Neuron (in vitro differentiated cells): Measurements from ENCODE around the gene ERMARD.

ENCODE experiments used
- H2AFZ ChIP-seq: one replicate; pipeline ENCODE4 v1.6.1; 2013; ENCODE audit warnings: low read depth, mild to moderate bottlenecking, inconsistent platforms, low read length, moderate library complexity
- H3K27me3 ChIP-seq: one replicate; pipeline ENCODE4 v1.6.1; 2013; ENCODE audit warnings: low read length; ENCODE audit not compliant: insufficient read depth
- H3K36me3 ChIP-seq: one replicate; pipeline ENCODE4 v1.6.1; 2013; ENCODE audit warnings: low read length; ENCODE audit not compliant: insufficient read depth
- H3K4me1 ChIP-seq: one replicate; pipeline ENCODE4 v1.6.1; 2013; ENCODE audit warnings: low read length; ENCODE audit not compliant: insufficient read depth
- H3K4me3 ChIP-seq: 2 replicates; pipeline ENCODE4 v1.5.1; 2013; ENCODE audit warnings: mild to moderate bottlenecking, low read length, moderate library complexity
- H3K9me3 ChIP-seq: one replicate; pipeline ENCODE4 v1.6.1; 2013; ENCODE audit warnings: low read length

The ERMARD gene

GRCh38 chr6:169751242-169752073 lies at the start of gene ERMARD, which contains the start of gene DYNLT2:
ERMARD (plus strand) TSS chr6:169751622; CDS start chr6:169751658, 36 bp downstream.
DYNLT2 (minus strand) TSS chr6:169751572; CDS start chr6:169751458, 114 bp downstream.
- Histone ChIP-seq H2AFZ (peak within 1 kb of the TSS; percentile 72), H3K36me3 (no peaks in the 10 kb centered on the region), H3K4me3 (peak within 1 kb of the TSS; percentile 92), H3K9me3 (peaks cover 4% of the 10 kb centered on the region), H3K4me1 (peaks cover 17% of the 10 kb centered on the region), H3K27me3 (no peaks in the 10 kb centered on the region)

GRCh38 chr6:169701954-169702839 lies 49.2 kb upstream of the ERMARD start, which contains the start of the genes C6orf120 and WDR27:
C6orf120 (plus strand) TSS chr6:169702126; CDS start chr6:169702460, 334 bp downstream.
WDR27 (minus strand) TSS chr6:169702029; CDS start chr6:169689005, 13,024 bp downstream.
- H3K36me3 ChIP-seq, result peaks cover 38% of the 10 kb centered on the region
- H3K4me1 ChIP-seq, result peaks cover 39% of the 10 kb centered on the region
- peak within 1 kb of the TSS; percentile 82 for H2AFZ ChIP-seq
- H3K9me3 ChIP-seq, result peaks cover 2% of the 10 kb centered on the region
- H3K4me3 ChIP-seq, result peak within 1 kb of the TSS; percentile 91
- no peaks in the 10 kb centered on the region for H3K27me3 ChIP-seq

- no peaks in the 10 kb centered on the region for H3K9me3 ChIP-seq
- H3K4me1 ChIP-seq, result peaks cover 39% of the 10 kb centered on the region
- no peaks in the 10 kb centered on the region for H3K27me3 ChIP-seq
- H2AFZ ChIP-seq, result no peak overlapping the region
- peaks cover 45% of the 10 kb centered on the region for H3K36me3 ChIP-seq
- peak overlapping the region; percentile 91 for H3K4me3 ChIP-seq
These were observed 48.6 kb upstream of the ERMARD start for GRCh38 chr6:169702840-169703246.

GRCh38 chr6:169707772-169708171 lies 43.6 kb upstream of the ERMARD start:
- Histone ChIP-seq H3K4me1 (peaks cover 22% of the 10 kb centered on the region), H2AFZ (no peak overlapping the region), H3K4me3 (no peak overlapping the region), H3K27me3 (no peaks in the 10 kb centered on the region), H3K36me3 (peaks cover 80% of the 10 kb centered on the region), H3K9me3 (no peaks in the 10 kb centered on the region)

DNA sequence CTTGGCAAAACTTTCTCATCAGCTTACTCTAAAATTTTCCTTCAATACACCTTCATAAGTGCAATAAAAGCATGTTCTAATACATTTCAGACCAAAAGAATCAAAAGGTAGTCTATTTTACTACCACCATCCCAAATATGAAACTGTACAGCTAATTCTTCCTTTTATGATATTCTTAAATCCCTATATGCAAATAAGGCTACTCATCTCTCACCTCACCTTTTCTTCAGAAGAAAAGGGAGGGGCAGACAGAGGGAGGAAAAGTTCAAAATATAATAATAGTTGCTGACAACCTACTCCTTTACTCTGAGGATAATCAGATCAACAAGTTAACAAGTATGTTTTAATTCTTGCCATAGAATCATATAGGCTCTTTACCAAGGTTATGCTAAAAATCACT lies 42.1 kb upstream of the ERMARD start:
- H2AFZ ChIP-seq, result no peak overlapping the region
- H3K36me3 ChIP-seq, result peaks cover 81% of the 10 kb centered on the region
- H3K9me3 ChIP-seq, result no peaks in the 10 kb centered on the region
- H3K4me1 ChIP-seq, result peaks cover 7% of the 10 kb centered on the region
- no peak overlapping the region for H3K4me3 ChIP-seq
- no peaks in the 10 kb centered on the region for H3K27me3 ChIP-seq

DNA sequence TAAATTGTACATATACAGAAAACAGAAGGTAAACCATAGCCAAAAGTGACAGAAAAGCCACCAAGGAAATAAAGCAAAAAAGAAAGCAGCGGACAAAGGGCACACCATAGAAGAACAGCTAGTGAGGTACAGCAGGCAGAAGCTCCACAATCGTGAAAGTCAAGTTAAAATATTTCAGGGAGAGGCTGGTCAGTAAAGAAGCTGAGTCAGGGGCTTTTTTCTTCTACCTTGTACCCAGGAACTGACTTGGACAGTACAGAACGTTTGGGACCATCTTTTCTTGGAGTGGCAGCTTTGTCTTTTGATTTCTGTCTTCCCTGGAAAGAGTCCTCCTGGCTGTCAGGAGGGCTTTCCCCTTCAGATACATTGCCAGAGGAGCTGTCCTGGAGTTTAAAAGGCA lies 41.4 kb upstream of the ERMARD start:
- Histone ChIP-seq H2AFZ (no peak overlapping the region), H3K4me1 (peaks cover 3% of the 10 kb centered on the region), H3K4me3 (no peak overlapping the region), H3K27me3 (no peaks in the 10 kb centered on the region), H3K36me3 (peaks cover 85% of the 10 kb centered on the region), H3K9me3 (no peaks in the 10 kb centered on the region)

- H3K27me3 ChIP-seq, result no peaks in the 10 kb centered on the region
- no peak overlapping the region for H2AFZ ChIP-seq
- peaks cover 86% of the 10 kb centered on the region for H3K36me3 ChIP-seq
- no peaks in the 10 kb centered on the region for H3K4me1 ChIP-seq
- no peaks in the 10 kb centered on the region for H3K9me3 ChIP-seq
- H3K4me3 ChIP-seq, result no peak overlapping the region
These were observed 37.2 kb upstream of the ERMARD start for GRCh38 chr6:169714178-169714577.

DNA sequence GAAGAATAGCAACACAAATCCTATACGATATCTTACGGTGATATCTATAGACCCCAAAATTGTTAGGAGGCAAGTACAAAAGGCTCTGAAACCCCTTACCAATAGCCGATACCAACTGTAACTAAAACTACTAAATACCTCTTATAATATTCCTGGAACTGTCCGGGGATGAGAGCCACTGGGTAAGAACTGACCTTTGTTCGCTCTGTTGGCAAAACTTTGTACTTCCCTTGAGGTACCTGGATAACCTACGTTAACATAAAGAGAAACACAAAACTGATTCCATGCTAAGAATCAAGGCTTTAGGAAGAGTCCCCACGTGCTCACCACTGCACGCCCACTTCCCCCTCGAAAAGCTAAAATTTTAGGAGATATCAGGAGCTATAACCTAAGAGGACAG lies 36.8 kb upstream of the ERMARD start:
- Histone ChIP-seq H3K4me1 (no peaks in the 10 kb centered on the region), H3K27me3 (no peaks in the 10 kb centered on the region), H2AFZ (no peak overlapping the region), H3K4me3 (no peak overlapping the region), H3K9me3 (no peaks in the 10 kb centered on the region), H3K36me3 (peaks cover 84% of the 10 kb centered on the region)

- Histone ChIP-seq H3K9me3 (no peaks in the 10 kb centered on the region), H3K4me1 (peaks cover 24% of the 10 kb centered on the region), H2AFZ (no peak overlapping the region), H3K4me3 (no peak overlapping the region), H3K36me3 (peaks cover 53% of the 10 kb centered on the region), H3K27me3 (no peaks in the 10 kb centered on the region)
These were observed 32.3 kb upstream of the ERMARD start for GRCh38 chr6:169719117-169719516.

- Histone ChIP-seq H3K4me3 (no peak overlapping the region), H3K9me3 (no peaks in the 10 kb centered on the region), H2AFZ (no peak overlapping the region), H3K4me1 (peaks cover 24% of the 10 kb centered on the region), H3K27me3 (no peaks in the 10 kb centered on the region), H3K36me3 (peaks cover 42% of the 10 kb centered on the region)
These were observed 31.1 kb upstream of the ERMARD start for GRCh38 chr6:169720207-169720855.

DNA sequence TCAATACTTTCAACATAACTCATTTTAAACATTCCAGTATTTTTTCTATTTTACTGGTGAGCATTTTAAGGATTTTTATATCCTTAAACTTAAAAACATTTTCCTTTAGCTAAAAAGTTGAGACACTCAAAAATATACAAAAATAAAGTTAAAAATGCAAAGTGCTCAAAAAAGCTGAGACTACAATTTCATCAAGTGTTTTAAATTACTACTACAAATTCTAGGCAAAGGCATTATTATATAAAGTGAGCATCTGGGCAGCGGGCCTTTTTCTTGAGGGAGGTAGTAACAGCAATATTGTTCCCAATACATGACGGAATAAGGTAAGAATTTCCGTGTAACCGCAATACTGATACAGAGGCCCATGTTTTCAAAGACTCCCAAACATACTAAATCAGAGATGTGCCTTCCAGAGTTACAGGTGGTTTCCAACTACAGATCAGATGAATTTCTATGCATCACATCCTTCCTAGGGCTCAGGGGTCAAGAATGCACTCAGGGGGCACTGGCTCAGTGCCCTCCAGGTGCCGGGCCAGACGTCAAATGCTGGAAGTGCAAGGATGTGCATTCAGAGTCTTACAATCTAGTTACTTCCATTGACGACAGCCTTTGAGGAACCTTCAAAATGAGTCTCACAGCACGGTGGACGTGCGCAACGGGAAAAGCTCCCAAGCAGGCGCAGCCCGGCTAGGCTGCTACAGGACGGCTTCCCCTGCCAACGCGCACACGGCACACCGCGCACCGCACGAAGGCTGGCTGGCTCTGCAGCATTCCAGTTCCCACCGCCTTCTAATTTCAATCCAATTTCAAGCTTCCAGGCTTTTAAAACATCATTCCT lies 28.8 kb upstream of the ERMARD start:
- H2AFZ ChIP-seq, result no peak overlapping the region
- H3K36me3 ChIP-seq, result peaks cover 20% of the 10 kb centered on the region
- no peaks in the 10 kb centered on the region for H3K9me3 ChIP-seq
- H3K27me3 ChIP-seq, result no peaks in the 10 kb centered on the region
- peak overlapping the region; percentile 90 for H3K4me3 ChIP-seq
- H3K4me1 ChIP-seq, result peaks cover 35% of the 10 kb centered on the region
